HG02973 (cell line): ENCODE measurements around the gene USP17L11.
"Not testable (repeated sequence)": the region's sequence is repeated elsewhere in the genome, so short reads cannot be mapped to it uniquely, and the experiment has no call there.

Source experiments
- ATAC-seq: cut with Tn5 transposase; IDR thresholded peaks from one replicate; pipeline ENCODE4 v1.9.1; 2021; ENCODE audit warnings: moderate library complexity; ENCODE audit not compliant: unreplicated experiment

The USP17L11 gene, protein sequence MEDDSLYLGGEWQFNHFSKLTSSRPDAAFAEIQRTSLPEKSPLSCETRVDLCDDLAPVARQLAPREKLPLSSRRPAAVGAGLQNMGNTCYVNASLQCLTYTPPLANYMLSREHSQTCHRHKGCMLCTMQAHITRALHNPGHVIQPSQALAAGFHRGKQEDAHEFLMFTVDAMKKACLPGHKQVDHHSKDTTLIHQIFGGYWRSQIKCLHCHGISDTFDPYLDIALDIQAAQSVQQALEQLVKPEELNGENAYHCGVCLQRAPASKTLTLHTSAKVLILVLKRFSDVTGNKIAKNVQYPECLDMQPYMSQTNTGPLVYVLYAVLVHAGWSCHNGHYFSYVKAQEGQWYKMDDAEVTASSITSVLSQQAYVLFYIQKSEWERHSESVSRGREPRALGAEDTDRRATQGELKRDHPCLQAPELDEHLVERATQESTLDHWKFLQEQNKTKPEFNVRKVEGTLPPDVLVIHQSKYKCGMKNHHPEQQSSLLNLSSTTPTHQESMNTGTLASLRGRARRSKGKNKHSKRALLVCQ

DNA sequence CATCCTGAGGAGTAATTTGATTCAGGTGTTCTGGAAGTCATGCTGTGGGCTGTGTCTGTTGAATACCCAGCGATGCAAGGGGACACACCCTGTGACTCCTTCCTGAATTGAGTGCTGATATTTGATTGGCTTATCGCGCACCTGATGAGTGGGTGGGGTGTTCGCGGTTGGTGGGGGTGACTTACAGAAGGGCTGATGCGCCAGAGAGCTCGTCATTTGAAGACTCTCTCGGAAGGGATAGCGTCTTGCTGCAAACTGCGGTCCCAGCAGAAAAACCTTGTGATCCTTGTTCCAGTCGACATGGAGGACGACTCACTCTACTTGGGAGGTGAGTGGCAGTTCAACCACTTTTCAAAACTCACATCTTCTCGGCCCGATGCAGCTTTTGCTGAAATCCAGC lies at the start of gene USP17L11:
USP17L11 (plus strand) TSS at position 301 of the 400 bp plus-strand sequence; CDS start at position 301, 0 bp downstream.
- not testable (repeated sequence) for ATAC-seq

DNA sequence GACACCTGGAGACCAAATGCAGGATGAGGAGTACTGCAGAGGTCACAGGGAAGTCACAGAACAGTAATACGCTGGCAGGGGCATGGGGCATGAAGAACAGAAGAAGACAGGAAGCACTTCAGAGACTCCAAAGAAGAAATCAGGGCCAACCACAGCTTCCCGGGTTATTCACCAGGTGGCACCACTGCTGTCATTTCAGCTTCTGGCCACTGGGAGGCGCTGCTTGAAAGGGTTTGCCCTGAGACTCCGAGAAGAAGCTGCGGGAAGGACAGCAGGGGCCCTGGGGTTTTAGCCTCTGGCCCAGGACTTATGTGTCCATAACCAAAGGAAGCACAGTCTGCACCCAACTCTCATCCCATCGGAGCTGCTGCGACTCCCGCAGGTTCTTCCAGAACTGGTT lies 49.2 kb upstream of the USP17L11 start:
- ATAC-seq, result not testable (repeated sequence)

DNA sequence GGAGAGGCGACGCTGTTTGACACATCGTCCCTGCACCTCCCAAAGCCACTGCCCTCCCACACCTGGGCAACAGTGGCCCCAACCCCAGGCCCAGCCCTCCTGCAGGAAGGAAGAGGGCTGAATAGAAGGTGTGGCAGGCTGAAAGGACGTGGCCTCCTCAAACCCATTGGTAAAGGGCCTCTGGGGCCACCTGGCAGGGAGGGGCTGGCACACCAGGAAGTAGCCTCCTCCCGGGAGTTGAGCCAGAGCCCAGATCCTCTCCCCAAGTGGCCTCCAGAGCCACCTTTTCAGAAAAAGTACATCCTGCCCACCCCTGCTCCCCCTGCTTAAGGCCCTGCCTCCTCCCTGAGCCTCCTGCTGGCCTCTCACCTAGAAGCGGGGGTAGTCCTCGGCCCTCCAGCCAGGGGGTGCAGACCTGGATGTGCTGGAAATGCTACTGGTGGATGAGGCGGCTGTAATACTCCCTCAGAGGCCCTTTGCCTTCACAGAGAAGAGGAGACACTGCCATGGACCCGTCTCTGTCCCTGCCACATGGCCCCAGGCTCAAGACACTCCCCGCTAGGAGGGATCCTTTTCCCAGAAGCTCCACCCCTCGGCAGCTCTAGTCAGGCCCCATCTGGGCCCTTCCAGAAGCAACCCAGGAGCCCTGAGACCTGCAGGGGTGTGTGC lies 45.3 kb upstream of the USP17L11 start, which contains the start of gene FAM90A26:
FAM90A26 (plus strand) TSS at position 619 of the 669 bp plus-strand sequence. CDS start 2,764 bp downstream, outside the sequence.
- not testable (repeated sequence) for ATAC-seq

DNA sequence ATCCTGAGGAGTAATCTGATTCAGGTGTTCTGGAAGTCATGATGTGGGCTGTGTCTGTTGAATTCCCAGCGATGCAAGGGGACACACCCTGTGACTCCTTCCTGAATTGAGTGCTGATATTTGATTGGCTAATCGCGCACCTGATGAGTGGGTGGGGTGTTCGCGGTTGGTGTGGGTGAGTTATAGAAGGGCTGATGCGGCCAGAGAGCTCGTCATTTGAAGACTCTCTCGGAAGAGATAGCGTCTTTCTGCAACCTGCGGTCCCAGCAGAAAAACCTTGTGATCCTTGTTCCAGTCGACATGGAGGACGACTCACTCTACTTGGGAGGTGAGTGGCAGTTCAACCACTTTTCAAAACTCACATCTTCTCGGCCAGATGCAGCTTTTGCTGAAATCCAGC lies 4.8 kb upstream of the USP17L11 start, which contains the start of gene USP17L10:
USP17L10 (plus strand) TSS at position 301 of the 400 bp plus-strand sequence; CDS start at position 301, 0 bp downstream.
- ATAC-seq, result not testable (repeated sequence)

DNA sequence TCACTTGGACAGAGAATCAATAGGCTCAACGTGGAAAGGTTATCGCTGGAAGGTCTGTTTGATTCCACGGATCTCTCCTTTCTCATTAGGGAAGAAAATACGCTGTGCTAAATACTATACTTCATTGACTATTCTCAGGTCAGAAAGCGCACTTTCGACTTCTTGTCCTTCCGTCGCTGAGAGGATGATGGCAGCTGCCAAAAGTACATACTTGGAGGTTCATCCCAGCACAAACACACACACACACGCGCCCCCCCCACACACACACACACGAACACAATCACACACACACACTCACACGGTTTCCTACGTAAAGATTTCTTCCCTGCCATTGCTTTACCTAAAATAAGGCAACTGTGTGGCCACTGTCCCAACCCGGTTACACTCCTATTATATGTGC lies 504 bp upstream of the USP17L11 start:
- ATAC-seq, result not testable (repeated sequence)

DNA sequence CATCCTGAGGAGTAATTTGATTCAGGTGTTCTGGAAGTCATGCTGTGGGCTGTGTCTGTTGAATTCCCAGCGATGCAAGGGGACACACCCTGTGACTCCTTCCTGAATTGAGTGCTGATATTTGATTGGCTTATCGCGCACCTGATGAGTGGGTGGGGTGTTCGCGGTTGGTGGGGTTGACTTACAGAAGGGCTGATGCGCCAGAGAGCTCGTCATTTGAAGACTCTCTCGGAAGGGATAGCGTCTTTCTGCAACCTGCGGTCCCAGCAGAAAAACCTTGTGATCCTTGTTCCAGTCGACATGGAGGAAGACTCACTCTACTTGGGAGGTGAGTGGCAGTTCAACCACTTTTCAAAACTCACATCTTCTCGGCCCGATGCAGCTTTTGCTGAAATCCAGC lies 4.6 kb downstream of the USP17L11 start, which contains the start of gene USP17L12:
USP17L12 (plus strand) TSS at position 301 of the 400 bp plus-strand sequence; CDS start at position 301, 0 bp downstream.
- ATAC-seq, result not testable (repeated sequence)

DNA sequence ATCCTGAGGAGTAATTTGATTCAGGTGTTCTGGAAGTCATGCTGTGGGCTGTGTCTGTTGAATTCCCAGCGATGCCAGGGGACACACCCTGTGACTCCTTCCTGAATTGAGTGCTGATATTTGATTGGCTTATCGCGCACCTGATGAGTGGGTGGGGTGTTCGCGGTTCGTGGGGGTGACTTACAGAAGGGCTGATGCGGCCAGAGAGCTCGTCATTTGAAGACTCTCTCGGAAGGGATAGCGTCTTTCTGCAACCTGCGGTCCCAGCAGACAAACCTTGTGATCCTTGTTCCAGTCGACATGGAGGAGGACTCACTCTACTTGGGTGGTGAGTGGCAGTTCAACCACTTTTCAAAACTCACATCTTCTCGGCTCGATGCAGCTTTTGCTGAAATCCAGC lies 9.4 kb downstream of the USP17L11 start, which contains the start of gene USP17L13:
USP17L13 (plus strand) TSS at position 301 of the 400 bp plus-strand sequence; CDS start at position 301, 0 bp downstream.
- not testable (repeated sequence) for ATAC-seq

DNA sequence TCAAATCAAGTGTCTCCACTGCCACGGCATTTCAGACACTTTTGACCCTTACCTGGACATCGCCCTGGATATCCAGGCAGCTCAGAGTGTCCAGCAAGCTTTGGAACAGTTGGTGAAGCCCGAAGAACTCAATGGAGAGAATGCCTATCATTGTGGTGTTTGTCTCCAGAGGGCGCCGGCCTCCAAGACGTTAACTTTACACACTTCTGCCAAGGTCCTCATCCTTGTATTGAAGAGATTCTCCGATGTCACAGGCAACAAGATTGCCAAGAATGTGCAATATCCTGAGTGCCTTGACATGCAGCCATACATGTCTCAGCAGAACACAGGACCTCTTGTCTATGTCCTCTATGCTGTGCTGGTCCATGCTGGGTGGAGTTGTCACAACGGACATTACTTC lies 15.0 kb downstream of the USP17L11 start:
- ATAC-seq, result not testable (repeated sequence)

DNA sequence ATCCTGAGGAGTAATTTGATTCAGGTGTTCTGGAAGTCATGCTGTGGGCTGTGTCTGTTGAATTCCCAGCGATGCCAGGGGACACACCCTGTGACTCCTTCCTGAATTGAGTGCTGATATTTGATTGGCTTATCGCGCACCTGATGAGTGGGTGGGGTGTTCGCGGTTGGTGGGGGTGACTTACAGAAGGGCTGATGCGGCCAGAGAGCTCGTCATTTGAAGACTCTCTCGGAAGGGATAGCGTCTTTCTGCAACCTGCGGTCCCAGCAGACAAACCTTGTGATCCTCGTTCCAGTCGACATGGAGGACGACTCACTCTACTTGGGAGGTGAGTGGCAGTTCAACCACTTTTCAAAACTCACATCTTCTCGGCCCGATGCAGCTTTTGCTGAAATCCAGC lies 18.9 kb downstream of the USP17L11 start, which contains the start of gene USP17L15:
USP17L15 (plus strand) TSS at position 301 of the 400 bp plus-strand sequence; CDS start at position 301, 0 bp downstream.
- not testable (repeated sequence) for ATAC-seq

DNA sequence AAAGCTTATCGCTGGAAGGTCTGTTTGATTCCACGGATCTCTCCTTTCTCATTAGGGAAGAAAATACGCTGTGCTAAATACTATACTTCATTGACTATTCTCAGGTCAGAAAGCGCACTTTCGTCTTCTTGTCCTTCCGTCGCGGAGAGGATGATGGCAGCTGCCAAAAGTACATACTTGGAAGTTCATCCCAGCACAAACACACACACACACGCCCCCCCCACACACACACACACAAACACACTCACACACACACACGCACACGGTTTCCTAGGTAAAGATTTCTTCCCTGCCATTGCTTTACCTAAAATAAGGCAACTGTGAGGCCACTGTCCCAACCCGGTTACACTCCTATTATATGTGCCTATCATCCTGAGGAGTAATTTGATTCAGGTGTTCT lies 23.3 kb downstream of the USP17L11 start:
- not testable (repeated sequence) for ATAC-seq

DNA sequence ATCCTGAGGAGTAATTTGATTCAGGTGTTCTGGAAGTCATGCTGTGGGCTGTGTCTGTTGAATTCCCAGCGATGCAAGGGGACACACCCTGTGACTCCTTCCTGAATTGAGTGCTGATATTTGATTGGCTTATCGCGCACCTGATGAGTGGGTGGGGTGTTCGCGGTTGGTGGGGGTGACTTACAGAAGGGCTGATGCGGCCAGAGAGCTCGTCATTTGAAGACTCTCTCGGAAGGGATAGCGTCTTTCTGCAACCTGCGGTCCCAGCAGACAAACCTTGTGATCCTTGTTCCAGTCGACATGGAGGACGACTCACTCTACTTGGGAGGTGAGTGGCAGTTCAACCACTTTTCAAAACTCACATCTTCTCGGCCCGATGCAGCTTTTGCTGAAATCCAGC lies 28.4 kb downstream of the USP17L11 start, which contains the start of gene USP17L17:
USP17L17 (plus strand) TSS at position 301 of the 400 bp plus-strand sequence; CDS start at position 301, 0 bp downstream.
- ATAC-seq, result not testable (repeated sequence)

DNA sequence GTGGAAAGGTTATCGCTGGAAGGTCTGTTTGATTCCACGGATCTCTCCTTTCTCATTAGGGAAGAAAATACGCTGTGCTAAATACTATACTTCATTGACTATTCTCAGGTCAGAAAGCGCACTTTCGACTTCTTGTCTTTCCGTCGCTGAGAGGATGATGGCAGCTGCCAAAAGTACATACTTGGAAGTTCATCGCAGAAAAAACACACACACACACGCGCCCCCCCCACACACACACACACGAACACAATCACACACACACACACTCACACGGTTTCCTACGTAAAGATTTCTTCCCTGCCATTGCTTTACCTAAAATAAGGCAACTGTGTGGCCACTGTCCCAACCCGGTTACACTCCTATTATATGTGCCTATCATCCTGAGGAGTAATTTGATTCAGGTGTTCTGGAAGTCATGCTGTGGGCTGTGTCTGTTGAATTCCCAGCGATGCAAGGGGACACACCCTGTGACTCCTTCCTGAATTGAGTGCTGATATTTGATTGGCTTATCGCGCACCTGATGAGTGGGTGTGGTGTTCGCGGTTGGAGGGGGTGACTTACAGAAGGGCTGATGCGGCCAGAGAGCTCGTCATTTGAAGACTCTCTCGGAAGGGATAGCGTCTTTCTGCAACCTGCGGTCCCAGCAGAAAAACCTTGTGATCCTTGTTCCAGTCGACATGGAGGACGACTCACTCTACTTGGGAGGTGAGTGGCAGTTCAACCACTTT lies 32.9 kb downstream of the USP17L11 start, which contains the start of gene USP17L18:
USP17L18 (plus strand) TSS at position 678 of the 728 bp plus-strand sequence; CDS start at position 678, 0 bp downstream.
- ATAC-seq, result not testable (repeated sequence)

DNA sequence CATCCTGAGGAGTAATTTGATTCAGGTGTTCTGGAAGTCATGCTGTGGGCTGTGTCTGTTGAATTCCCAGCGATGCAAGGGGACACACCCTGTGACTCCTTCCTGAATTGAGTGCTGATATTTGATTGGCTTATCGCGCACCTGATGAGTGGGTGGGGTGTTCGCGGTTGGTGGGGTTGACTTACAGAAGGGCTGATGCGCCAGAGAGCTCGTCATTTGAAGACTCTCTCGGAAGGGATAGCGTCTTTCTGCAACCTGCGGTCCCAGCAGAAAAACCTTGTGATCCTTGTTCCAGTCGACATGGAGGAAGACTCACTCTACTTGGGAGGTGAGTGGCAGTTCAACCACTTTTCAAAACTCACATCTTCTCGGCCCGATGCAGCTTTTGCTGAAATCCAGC lies 37.9 kb downstream of the USP17L11 start, which contains the start of gene USP17L19:
USP17L19 (plus strand) TSS at position 301 of the 400 bp plus-strand sequence; CDS start at position 301, 0 bp downstream.
- ATAC-seq, result not testable (repeated sequence)

DNA sequence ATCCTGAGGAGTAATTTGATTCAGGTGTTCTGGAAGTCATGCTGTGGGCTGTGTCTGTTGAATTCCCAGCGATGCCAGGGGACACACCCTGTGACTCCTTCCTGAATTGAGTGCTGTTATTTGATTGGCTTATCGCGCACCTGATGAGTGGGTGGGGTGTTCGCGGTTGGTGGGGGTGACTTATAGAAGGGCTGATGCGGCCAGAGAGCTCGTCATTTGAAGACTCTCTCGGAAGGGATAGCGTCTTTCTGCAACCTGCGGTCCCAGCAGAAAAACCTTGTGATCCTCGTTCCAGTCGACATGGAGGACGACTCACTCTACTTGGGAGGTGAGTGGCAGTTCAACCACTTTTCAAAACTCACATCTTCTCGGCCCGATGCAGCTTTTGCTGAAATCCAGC lies 42.6 kb downstream of the USP17L11 start, which contains the start of gene USP17L20:
USP17L20 (plus strand) TSS at position 301 of the 400 bp plus-strand sequence; CDS start at position 301, 0 bp downstream.
- ATAC-seq, result not testable (repeated sequence)

DNA sequence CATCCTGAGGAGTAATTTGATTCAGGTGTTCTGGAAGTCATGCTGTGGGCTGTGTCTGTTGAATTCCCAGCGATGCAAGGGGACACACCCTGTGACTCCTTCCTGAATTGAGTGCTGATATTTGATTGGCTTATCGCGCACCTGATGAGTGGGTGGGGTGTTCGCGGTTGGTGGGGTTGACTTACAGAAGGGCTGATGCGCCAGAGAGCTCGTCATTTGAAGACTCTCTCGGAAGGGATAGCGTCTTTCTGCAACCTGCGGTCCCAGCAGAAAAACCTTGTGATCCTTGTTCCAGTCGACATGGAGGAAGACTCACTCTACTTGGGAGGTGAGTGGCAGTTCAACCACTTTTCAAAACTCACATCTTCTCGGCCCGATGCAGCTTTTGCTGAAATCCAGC lies 47.4 kb downstream of the USP17L11 start, which contains the start of gene USP17L21:
USP17L21 (plus strand) TSS at position 301 of the 400 bp plus-strand sequence; CDS start at position 301, 0 bp downstream.
- not testable (repeated sequence) for ATAC-seq
